Astrocyte (in vitro differentiated cells and primary cell): Measurements from ENCODE around the gene B4GALNT3. TPM values are rescaled to one million over a fixed set of nuclear protein-coding genes. Genes with fewer than 3 reads are reported as not detected.

Experiments
- DNase-seq: peaks from one replicate; pipeline ENCODE4 v3.0.0-alpha.2; 2010; ENCODE audit warnings: low read depth
- FAIRE-seq: peaks from 2 replicates; lab custom pipeline; 2011; peaks lifted over from hg19 to GRCh38; lab: Jason Lieb, UNC
- H2AFZ ChIP-seq: 2 replicates; pipeline ENCODE4 v1.6.0; 2012; ENCODE audit warnings: low read depth, low read length, inconsistent platforms
- H3K27ac ChIP-seq: 2 replicates; pipeline ENCODE4 v1.5.1; 2011; ENCODE audit warnings: low read depth, low read length, inconsistent platforms
- H3K27me3 ChIP-seq: 2 replicates; pipeline ENCODE4 v1.6.0; 2011; ENCODE audit warnings: low read length, inconsistent platforms; ENCODE audit not compliant: insufficient read depth
- H3K36me3 ChIP-seq: 2 replicates; pipeline ENCODE4 v1.5.1; 2011; ENCODE audit warnings: low read length, inconsistent platforms; ENCODE audit not compliant: insufficient read depth
- H3K4me1 ChIP-seq: 2 replicates; pipeline ENCODE4 v1.5.1; 2011; ENCODE audit warnings: low read length, inconsistent platforms; ENCODE audit not compliant: insufficient read depth
- H3K4me2 ChIP-seq: 2 replicates; pipeline ENCODE4 v1.6.0; 2012; ENCODE audit warnings: low read length, inconsistent platforms
- H3K4me3 ChIP-seq: 2 replicates; pipeline ENCODE4 v1.5.1; 2011; ENCODE audit warnings: low read depth, mild to moderate bottlenecking, low read length, inconsistent platforms; ENCODE audit not compliant: insufficient read depth
- H3K79me2 ChIP-seq: 2 replicates; pipeline ENCODE4 v1.6.0; 2012; ENCODE audit warnings: mild to moderate bottlenecking, low read length, inconsistent platforms; ENCODE audit not compliant: insufficient read depth
- H3K9ac ChIP-seq: 2 replicates; pipeline ENCODE4 v1.6.0; 2012; ENCODE audit warnings: mild to moderate bottlenecking, low read length, inconsistent platforms
- H3K9me3 ChIP-seq: 2 replicates; pipeline ENCODE4 v1.5.1; 2012; ENCODE audit warnings: low read depth, mild to moderate bottlenecking, low read length, inconsistent platforms; ENCODE audit not compliant: insufficient read depth
- H4K20me1 ChIP-seq: 2 replicates; pipeline ENCODE4 v1.6.0; 2012; ENCODE audit warnings: low read length, inconsistent platforms; ENCODE audit not compliant: insufficient read depth
- H3K27ac Mint-ChIP-seq: one replicate; pipeline ENCODE4 v1.8.0; 2021; ENCODE audit warnings: mild to moderate bottlenecking, mixed read lengths; ENCODE audit not compliant: unreplicated experiment
- H3K27me3 Mint-ChIP-seq: one replicate; pipeline ENCODE4 v1.8.0; 2021; ENCODE audit warnings: low read depth, mixed read lengths; ENCODE audit not compliant: unreplicated experiment
- H3K36me3 Mint-ChIP-seq: one replicate; pipeline ENCODE4 v1.8.0; 2021; ENCODE audit warnings: low read depth, mixed read lengths; ENCODE audit not compliant: unreplicated experiment
- H3K4me1 Mint-ChIP-seq: one replicate; pipeline ENCODE4 v1.8.0; 2021; ENCODE audit warnings: low read depth, mixed read lengths; ENCODE audit not compliant: unreplicated experiment
- H3K4me3 Mint-ChIP-seq: one replicate; pipeline ENCODE4 v1.8.0; 2021; ENCODE audit warnings: mild to moderate bottlenecking, moderate library complexity, mixed read lengths; ENCODE audit not compliant: unreplicated experiment
- H3K9me3 Mint-ChIP-seq: one replicate; pipeline ENCODE4 v1.8.0; 2021; ENCODE audit warnings: mild to moderate bottlenecking, mixed read lengths; ENCODE audit not compliant: unreplicated experiment
- CTCF ChIP-seq: IDR thresholded peaks from 2 replicates; pipeline ENCODE4 v1.5.1; 2011; ENCODE audit warnings: low read depth, mild to moderate bottlenecking, inconsistent platforms, low read length, moderate library complexity; ENCODE audit not compliant: insufficient read depth
- EZH2 ChIP-seq: IDR thresholded peaks from 2 replicates; pipeline ENCODE4 v1.6.1; 2012; ENCODE audit warnings: mild to moderate bottlenecking, low read length, inconsistent platforms; ENCODE audit not compliant: insufficient read depth
- total RNA-seq: library from RNA; stranded (reverse); gene quantifications from 2 replicates; pipeline ENCODE4 v1.2.1, GENCODE V29; 2021

B4GALNT3 gene
- total RNA-seq, 1 donor from 2014 or later: 3.6 TPM

GRCh38 chr12:496736-497135 lies 37.0 kb downstream of the B4GALNT3 start:
- Histone ChIP-seq H3K36me3 (no peaks in the 10 kb centered on the region), H3K4me3 (no peak overlapping the region), H4K20me1 (no peaks in the 10 kb centered on the region), H3K27ac (no peak overlapping the region), H3K27me3 (peaks cover 25% of the 10 kb centered on the region), H3K4me1 (no peaks in the 10 kb centered on the region), H2AFZ (no peak overlapping the region), H3K9ac (no peak overlapping the region), H3K4me2 (no peak overlapping the region), H3K9me3 (no peaks in the 10 kb centered on the region), H3K79me2 (no peaks in the 10 kb centered on the region)
- H3K27ac Mint-ChIP-seq: no peak overlapping the region
- H3K36me3 Mint-ChIP-seq: no peaks in the 10 kb centered on the region
- no peak for TF ChIP-seq CTCF
- no peak for TF ChIP-seq EZH2
- no peak for FAIRE-seq
- no peak overlapping the region for H3K4me3 Mint-ChIP-seq
- peaks cover 10% of the 10 kb centered on the region for H3K27me3 Mint-ChIP-seq
- no peak for DNase-seq
- H3K4me1 Mint-ChIP-seq: peaks cover 6% of the 10 kb centered on the region
- peaks cover 12% of the 10 kb centered on the region for H3K9me3 Mint-ChIP-seq

- no peak overlapping the region for H3K4me3 Mint-ChIP-seq
- no peak for FAIRE-seq
- peaks cover 8% of the 10 kb centered on the region for H3K4me1 Mint-ChIP-seq
- H3K27ac Mint-ChIP-seq: peak overlapping the region; percentile 30
- H3K4me3 ChIP-seq: no peak overlapping the region
- TF ChIP-seq CTCF: no peak
- no peak for TF ChIP-seq EZH2
- no peak overlapping the region for H3K27ac ChIP-seq
- H3K4me1 ChIP-seq: no peaks in the 10 kb centered on the region
- H3K36me3 ChIP-seq: no peaks in the 10 kb centered on the region
- H3K79me2 ChIP-seq: no peaks in the 10 kb centered on the region
- H3K27me3 ChIP-seq: peaks cover 27% of the 10 kb centered on the region
- no peaks in the 10 kb centered on the region for H3K36me3 Mint-ChIP-seq
- no peak overlapping the region for H3K4me2 ChIP-seq
- H3K9me3 Mint-ChIP-seq: peaks cover 7% of the 10 kb centered on the region
- no peak for DNase-seq
- no peak overlapping the region for H3K9ac ChIP-seq
- H3K27me3 Mint-ChIP-seq: peaks cover 10% of the 10 kb centered on the region
- no peak overlapping the region for H2AFZ ChIP-seq
- no peaks in the 10 kb centered on the region for H3K9me3 ChIP-seq
- H4K20me1 ChIP-seq: no peaks in the 10 kb centered on the region
Observed at GRCh38 chr12:497501-498160, 37.9 kb downstream of the B4GALNT3 start.

- TF ChIP-seq CTCF (no peak), EZH2 (no peak)
- Histone ChIP-seq H3K27ac (no peak overlapping the region), H3K4me1 (no peaks in the 10 kb centered on the region), H3K79me2 (no peaks in the 10 kb centered on the region), H3K9me3 (no peaks in the 10 kb centered on the region), H2AFZ (no peak overlapping the region), H3K36me3 (no peaks in the 10 kb centered on the region), H3K4me3 (no peak overlapping the region), H3K4me2 (no peak overlapping the region), H3K27me3 (peaks cover 30% of the 10 kb centered on the region), H4K20me1 (no peaks in the 10 kb centered on the region), H3K9ac (no peak overlapping the region)
- DNase-seq (no peak), FAIRE-seq (no peak)
- peaks cover 10% of the 10 kb centered on the region for H3K27me3 Mint-ChIP-seq
- no peaks in the 10 kb centered on the region for H3K36me3 Mint-ChIP-seq
- no peak overlapping the region for H3K27ac Mint-ChIP-seq
- no peaks in the 10 kb centered on the region for H3K9me3 Mint-ChIP-seq
- peaks cover 16% of the 10 kb centered on the region for H3K4me1 Mint-ChIP-seq
- H3K4me3 Mint-ChIP-seq: no peak overlapping the region
Observed at GRCh38 chr12:499837-500458, 40.2 kb downstream of the B4GALNT3 start.
